MCF 10A (cell line): ENCODE results near the gene ITGB3. TPM values are rescaled to one million over a fixed set of nuclear protein-coding genes. Genes with fewer than 3 reads are reported as not detected.

Experiments used
- Bru-seq: library from RNA; stranded (reverse); fragments of 400-500 nt; gene quantifications from one replicate; lab custom pipeline; 2021; lab: Mats Ljungman, UMichigan
- BruChase-seq, 2 experiments: library from RNA; stranded (reverse); fragments of 400-500 nt; gene quantifications; one replicate each; lab custom pipeline; 2021; lab: Mats Ljungman, UMichigan
- BruUV-seq: library from RNA; stranded (reverse); fragments of 400-500 nt; replicated peaks from 2 replicates; lab custom pipeline; 2021; lab: Mats Ljungman, UMichigan
- CTCF ChIA-PET: fragments of 300-600 bp; sonication (Branson Sonifier 250); formaldehyde crosslinking; extraction: SDS; loops from one replicate; lab custom pipeline; 2021; ENCODE audit warnings: antibody characterized with exemption, inconsistent platforms; lab: Yijun Ruan, JAX
- POLR2A ChIA-PET: fragments of 300-600, 350-650 bp; sonication (Branson Sonifier 250); formaldehyde crosslinking; extraction: SDS; loops from one replicate; lab custom pipeline; 2020; ENCODE audit warnings: antibody characterized with exemption, inconsistent platforms; lab: Yijun Ruan, JAX
- DNase-seq: peaks from one replicate; pipeline ENCODE4 v3.0.0-alpha.2; 2018; ENCODE audit not compliant: unreplicated experiment
- H3K27ac Mint-ChIP-seq: one replicate; pipeline ENCODE4 v1.8.0; 2022; ENCODE audit warnings: mild to moderate bottlenecking, low read depth, mixed read lengths; ENCODE audit not compliant: unreplicated experiment
- H3K27me3 Mint-ChIP-seq: one replicate; pipeline ENCODE4 v1.8.0; 2022; ENCODE audit warnings: mixed read lengths; ENCODE audit not compliant: insufficient read depth, unreplicated experiment
- H3K36me3 Mint-ChIP-seq: one replicate; pipeline ENCODE4 v1.8.0; 2022; ENCODE audit warnings: mild to moderate bottlenecking, moderate library complexity, mixed read lengths; ENCODE audit not compliant: insufficient read depth, unreplicated experiment
- H3K4me1 Mint-ChIP-seq: one replicate; pipeline ENCODE4 v1.8.0; 2022; ENCODE audit warnings: mixed read lengths; ENCODE audit not compliant: insufficient read depth, unreplicated experiment
- H3K4me3 Mint-ChIP-seq: one replicate; pipeline ENCODE4 v1.8.0; 2022; ENCODE audit warnings: mild to moderate bottlenecking, moderate library complexity, mixed read lengths; ENCODE audit not compliant: unreplicated experiment
- H3K9me3 Mint-ChIP-seq: one replicate; pipeline ENCODE4 v1.8.0; 2022; ENCODE audit warnings: mixed read lengths; ENCODE audit not compliant: unreplicated experiment
- CTCF ChIP-seq: fragments of 200-600 bp; IDR thresholded peaks from one replicate; pipeline ENCODE4 v1.8.0; 2022; ENCODE audit warnings: antibody characterized with exemption, mild to moderate bottlenecking; ENCODE audit not compliant: unreplicated experiment
- intact Hi-C: fragments of 100-400 bp; cut with micrococcal nuclease; formaldehyde crosslinking; loops from 2 replicates; pipeline ENCODE4 v1.14.1; 2022
- long read RNA-seq: library from polyadenylated mRNA; stranded (forward); transcript quantifications from one replicate; pipeline ENCODE4 v2.0.0, GENCODE V29; 2022
- total RNA-seq: library from RNA; stranded (reverse); gene quantifications from 2 replicates; pipeline ENCODE4 v1.2.3, GENCODE V29; 2022

The ITGB3 gene
- total RNA-seq (0.98 and 1.1 TPM in 2 replicates), Bru-seq, nascent RNA (percentile 42 among the genes with signal in this experiment), BruChase-seq, experiment 1, labeled RNA remaining after a 6-hour chase (percentile 56 among the genes with signal in this experiment), BruChase-seq, experiment 2, labeled RNA remaining after a 2-hour chase (percentile 38 among the genes with signal in this experiment)
- long read RNA-seq, partial matches to known transcripts: 0 of 1 reads
- long read RNA-seq, other reads (novel, unspliced or antisense): 1 of 1 reads

DNA sequence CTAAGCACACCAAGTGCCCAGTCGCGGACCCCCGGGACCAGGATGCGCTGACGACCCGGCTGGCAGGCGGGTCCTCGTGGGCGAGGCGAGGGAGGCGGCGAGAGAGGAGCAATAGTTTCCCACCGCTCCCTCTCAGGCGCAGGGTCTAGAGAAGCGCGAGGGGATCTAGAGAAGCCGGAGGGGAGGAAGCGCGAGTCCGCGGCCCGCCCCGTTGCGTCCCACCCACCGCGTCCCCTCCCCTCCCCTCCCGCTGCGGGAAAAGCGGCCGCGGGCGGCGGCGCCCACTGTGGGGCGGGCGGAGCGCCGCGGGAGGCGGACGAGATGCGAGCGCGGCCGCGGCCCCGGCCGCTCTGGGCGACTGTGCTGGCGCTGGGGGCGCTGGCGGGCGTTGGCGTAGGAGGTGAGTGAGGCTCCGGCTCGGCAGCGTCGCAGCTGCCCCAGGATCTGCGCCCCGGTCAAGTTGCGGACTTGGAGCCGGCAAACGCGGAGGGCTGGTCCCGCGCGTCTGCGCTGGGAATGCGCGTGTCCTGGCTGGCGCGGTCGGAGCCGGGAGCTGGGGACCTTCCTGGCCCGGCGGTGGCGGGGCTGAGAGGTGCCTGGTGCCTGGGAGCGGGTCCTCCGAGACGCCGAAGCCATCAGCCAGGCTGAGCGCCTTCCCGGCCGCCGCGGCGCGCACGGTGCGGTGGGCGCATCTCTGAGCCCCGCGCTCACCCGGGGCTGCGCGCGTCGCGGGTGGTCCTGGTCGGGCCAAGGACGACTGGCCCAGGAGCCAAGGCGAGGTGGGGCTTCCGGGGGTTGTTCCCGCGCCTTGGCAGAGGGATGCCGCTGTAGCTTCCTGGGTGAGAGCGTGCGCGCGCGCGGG lies at the start of gene ITGB3:
Gene ITGB3, plus strand, starts transcription at position 287 of the 862 bp plus-strand sequence. Its CDS starts 35 bp downstream, at position 322.
- H3K27me3 Mint-ChIP-seq: no peaks in the 10 kb centered on the region
- no peak within 1 kb of the TSS for H3K27ac Mint-ChIP-seq
- CTCF ChIA-PET: interaction anchor here (0.7 kb wide), 1 partner anchor 47 kb away, joined by 6 read pairs; no protein-coding TSS in a partner anchor
- H3K36me3 Mint-ChIP-seq: no peaks in the 10 kb centered on the region
- no peaks in the 10 kb centered on the region for H3K9me3 Mint-ChIP-seq
- BruUV-seq: no TSS peak
- no peak for TF ChIP-seq CTCF
- peaks cover 32% of the 10 kb centered on the region for H3K4me1 Mint-ChIP-seq
- POLR2A ChIA-PET: no interaction called here
- intact Hi-C loops: loop anchor here (1.0 kb wide), 1 partner anchor 62 kb away; no protein-coding TSS in a partner anchor
- peak within 1 kb of the TSS; percentile 70 for H3K4me3 Mint-ChIP-seq
- DNase-seq: peak; percentile 60

- Mint-ChIP-seq H3K27me3 (no peaks in the 10 kb centered on the region), H3K4me1 (peaks cover 11% of the 10 kb centered on the region), H3K9me3 (no peaks in the 10 kb centered on the region), H3K27ac (no peak overlapping the region), H3K4me3 (no peak overlapping the region), H3K36me3 (no peaks in the 10 kb centered on the region)
- CTCF ChIA-PET: interaction anchor here (0.6 kb wide), 1 partner anchor 75 kb away, joined by 3 read pairs; no protein-coding TSS in a partner anchor
- no peak for DNase-seq
- no peak for TF ChIP-seq CTCF
- POLR2A ChIA-PET: no interaction called here
- intact Hi-C loops: no loop called here
- no TSS peak for BruUV-seq
These were observed 49.5 kb upstream of the ITGB3 start for GRCh38 chr17:47203984-47204721.

DNA sequence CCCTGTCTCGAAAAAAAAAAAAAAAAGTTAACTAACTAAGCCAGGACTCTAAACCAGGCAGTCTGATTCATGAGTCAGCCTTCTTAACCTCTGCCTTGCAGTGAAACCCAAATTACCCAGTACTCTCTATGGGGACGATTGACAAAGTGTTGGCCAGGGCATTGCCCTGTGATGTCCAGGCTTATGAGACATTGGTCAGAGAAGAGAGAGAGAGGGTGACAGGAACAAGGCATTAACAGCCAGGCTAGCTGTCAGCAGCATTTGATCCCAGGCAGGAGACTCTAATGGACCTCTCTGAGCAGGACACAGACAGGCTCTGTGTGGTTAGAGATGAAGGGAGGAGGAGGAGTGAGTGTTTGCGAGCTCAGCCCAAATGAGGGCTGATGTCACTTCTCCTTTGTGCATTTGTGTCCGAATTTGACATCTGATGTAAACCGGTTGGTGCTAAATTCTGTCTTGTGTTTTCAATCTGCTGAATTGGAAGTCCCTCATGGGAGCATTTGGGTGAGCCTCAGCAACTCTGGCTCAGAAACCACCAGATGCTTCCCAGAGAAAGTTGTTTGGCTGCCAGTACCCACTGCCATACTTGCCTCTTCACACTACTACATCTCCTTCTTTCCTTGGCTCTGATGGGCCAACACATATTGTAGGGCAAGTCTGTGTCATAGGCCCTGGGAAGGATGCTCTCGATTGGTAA lies 48.8 kb upstream of the ITGB3 start:
- Mint-ChIP-seq H3K4me1 (peaks cover 11% of the 10 kb centered on the region), H3K4me3 (no peak overlapping the region), H3K9me3 (no peaks in the 10 kb centered on the region), H3K36me3 (no peaks in the 10 kb centered on the region), H3K27ac (no peak overlapping the region), H3K27me3 (no peaks in the 10 kb centered on the region)
- no peak for DNase-seq
- ChIA-PET CTCF (interaction anchor here (0.6 kb wide), 1 partner anchor 74 kb away, joined by 3 read pairs; no protein-coding TSS in a partner anchor), POLR2A (interaction anchor here (0.7 to 2.5 kb wide), 3 partner anchors 13 to 71 kb away, joined by 4 to 14 read pairs (median 4); partner anchors contain the start of gene CDC27)
- BruUV-seq: no TSS peak
- TF ChIP-seq CTCF: no peak
- intact Hi-C loops: no loop called here
